K562 (cell line): ENCODE data around the gene FXYD4. TPM values are rescaled to one million over a fixed set of nuclear protein-coding genes. Genes with fewer than 3 reads are reported as not detected.

Source experiments
- DDX20 ChIP-seq: fragments of 450-650 bp; IDR thresholded peaks from 2 replicates; pipeline ENCODE4 v1.6.1; 2016; ENCODE audit warnings: missing genetic modification characterization, low read depth, mild to moderate bottlenecking, missing compliant biosample characterization, moderate library complexity
- DIDO1 ChIP-seq: fragments of 450-650 bp; IDR thresholded peaks from 2 replicates; pipeline ENCODE4 v1.6.1; 2016; ENCODE audit warnings: low read depth, missing biosample characterization, missing genetic modification characterization
- ESRRB ChIP-seq: fragments of 250-450 bp; sonication (Bioruptor Pico); IDR thresholded peaks from 2 replicates; pipeline ENCODE4 v1.5.0; 2020; ENCODE audit warnings: mild to moderate bottlenecking, moderate library complexity, borderline replicate concordance
- GATAD2B ChIP-seq: fragments of 450-650 bp; IDR thresholded peaks from 2 replicates; pipeline ENCODE4 v1.6.1; 2017; ENCODE audit warnings: mild to moderate bottlenecking, borderline replicate concordance
- HBP1 ChIP-seq: fragments of 450-650 bp; formaldehyde crosslinking; IDR thresholded peaks from 2 replicates; pipeline ENCODE4 v1.4.0; 2022; ENCODE audit warnings: missing genetic modification characterization
- MTA1 ChIP-seq: fragments of 450-650 bp; IDR thresholded peaks from 2 replicates; pipeline ENCODE4 v1.6.1; 2017; ENCODE audit warnings: borderline replicate concordance
- POLR2G ChIP-seq: fragments of 200-400 bp; formaldehyde crosslinking; IDR thresholded peaks from 2 replicates; pipeline ENCODE4 v1.6.1; 2017; ENCODE audit warnings: low read depth, mild to moderate bottlenecking, antibody characterized with exemption, low read length, moderate library complexity
- SAFB ChIP-seq: fragments of 200-400 bp; formaldehyde crosslinking; IDR thresholded peaks from 2 replicates; pipeline ENCODE4 v1.6.1; 2017; ENCODE audit warnings: low read depth, low read length, borderline replicate concordance
- SNAPC5 ChIP-seq: fragments of 250-450 bp; sonication (Bioruptor Pico); IDR thresholded peaks from 2 replicates; pipeline ENCODE4 v1.8.0; 2021; ENCODE audit warnings: moderate library complexity, mild to moderate bottlenecking, inconsistent platforms
- TEAD1 ChIP-seq, 2 experiments: fragments of 450-650 bp in 1 of 2; sonication (generic) in 1 of 2; formaldehyde crosslinking; IDR thresholded peaks; 2 replicates each; pipeline versions ENCODE4 v1.4.0 to v1.8.0; 2020 to 2022; ENCODE audit warnings: mild to moderate bottlenecking in 2 of 2, missing genetic modification reagents in 1 of 2
- TGIF2 ChIP-seq: sonication (generic); formaldehyde crosslinking; IDR thresholded peaks from 2 replicates; pipeline ENCODE4 v1.8.1; 2022; ENCODE audit warnings: mild to moderate bottlenecking, missing genetic modification reagents, moderate library complexity
- ZKSCAN8 ChIP-seq: fragments of 200-800 bp; sonication (Bioruptor generic); IDR thresholded peaks from 2 replicates; pipeline ENCODE4 v1.6.1; 2016; ENCODE audit warnings: missing genetic modification characterization, missing compliant biosample characterization
- ZNF143 ChIP-seq: sonication (generic); formaldehyde crosslinking; IDR thresholded peaks from 2 replicates; pipeline ENCODE4 v1.9.0; 2022; ENCODE audit warnings: mild to moderate bottlenecking, missing genetic modification reagents
- ZNF212 ChIP-seq: fragments of 450-650 bp; formaldehyde crosslinking; IDR thresholded peaks from 2 replicates; pipeline ENCODE4 v1.4.0; 2020; ENCODE audit warnings: mild to moderate bottlenecking
- ZNF76 ChIP-seq: fragments of 250-450 bp; sonication (Bioruptor Pico); IDR thresholded peaks from 2 replicates; pipeline ENCODE4 v1.4.0; 2020; ENCODE audit warnings: mild to moderate bottlenecking, moderate library complexity, borderline replicate concordance
- polyA plus RNA-seq, 8 experiments: library from polyadenylated mRNA; depleted of rRNA in 4 of 8; stranded (reverse) in 5 of 8; unstranded in 3 of 8; fragments of >200 nt; fragmentation: Nextera tagmentation in 2 of 8; fragmentation: Illumina TruSeq in 1 of 8; extraction: Ambion mirVana in 2 of 8; extraction: Trizol in 1 of 8; gene quantifications; 2 replicates each; pipeline versions ENCODE4 v1.2.1 to v1.2.3, GENCODE V29; 2011 to 2014; ENCODE audit warnings: inconsistent platforms in 1 of 8, missing spikeins in 1 of 8
- total RNA-seq, 7 experiments: library from RNA; depleted of rRNA in 6 of 7; stranded (reverse); fragments of >200 nt in 6 of 7; fragmentation: Illumina TruSeq in 2 of 7; extraction: Trizol in 2 of 7; gene quantifications; 2 replicates each; pipeline versions ENCODE4 v1.2.1 to v1.2.3, GENCODE V29; 2011 to 2021; ENCODE audit warnings: low replicate concordance in 1 of 7
- TF ChIP-seq, protein P1 (sequence below): fragments of 450-650 bp; IDR thresholded peaks from 2 replicates; pipeline ENCODE4 v1.7.1; 2018; ENCODE audit warnings: mild to moderate bottlenecking, low read depth; ENCODE audit not compliant: partially characterized antibody
- TF ChIP-seq, protein P2 (sequence below): fragments of 250-450 bp; sonication (Bioruptor Pico); IDR thresholded peaks from 2 replicates; pipeline ENCODE4 v1.5.0; 2021; ENCODE audit warnings: mild to moderate bottlenecking, moderate library complexity

FXYD4 gene
- total and polyA plus RNA-seq, 9 of the 15 experiments (the other 6 are each of a cell fraction or from before 2014, with no cell fraction given) = not detected

DNA sequence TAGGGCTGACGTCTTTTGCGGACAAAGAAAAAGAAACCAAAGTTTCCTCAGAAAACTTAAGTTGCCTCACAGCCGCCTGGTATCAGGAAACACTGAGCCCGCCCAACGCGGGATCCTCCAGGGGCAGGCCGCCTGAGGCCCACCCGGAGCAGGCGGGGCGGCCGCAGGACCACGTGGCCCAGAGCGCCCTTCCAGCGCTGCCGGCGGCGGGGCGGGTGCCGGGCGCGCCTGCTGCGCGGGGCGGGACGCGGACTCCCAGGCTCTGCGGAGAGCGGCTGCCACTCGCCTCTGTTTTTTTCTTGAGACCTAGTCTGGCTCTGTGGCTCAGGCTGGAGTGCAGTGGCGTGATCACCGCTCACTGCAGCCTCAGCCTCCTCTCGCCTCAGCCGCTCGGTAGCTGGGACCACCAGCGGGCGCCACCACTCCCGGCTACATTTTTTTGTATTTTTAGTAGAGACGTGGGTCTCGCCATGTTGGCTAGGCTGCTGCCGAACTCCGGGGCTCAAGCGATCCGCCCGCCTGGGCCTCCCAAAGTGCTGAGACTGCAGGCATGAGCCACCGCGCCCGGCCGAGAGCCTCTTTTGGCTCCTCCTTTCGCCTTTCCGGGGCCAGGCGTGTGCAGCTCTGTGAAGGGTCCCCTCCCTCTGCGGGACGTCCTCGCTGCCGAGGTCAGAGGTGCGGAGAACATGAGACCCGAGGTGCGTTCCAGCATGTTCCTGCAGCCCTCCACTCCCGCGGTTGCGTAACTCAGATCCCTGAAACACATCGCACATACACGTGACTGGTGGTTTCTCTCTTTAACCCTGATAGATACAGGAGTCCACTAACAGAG lies 49.1 kb downstream of the FXYD4 start (continued):
- TF ChIP-seq, protein P1, sequence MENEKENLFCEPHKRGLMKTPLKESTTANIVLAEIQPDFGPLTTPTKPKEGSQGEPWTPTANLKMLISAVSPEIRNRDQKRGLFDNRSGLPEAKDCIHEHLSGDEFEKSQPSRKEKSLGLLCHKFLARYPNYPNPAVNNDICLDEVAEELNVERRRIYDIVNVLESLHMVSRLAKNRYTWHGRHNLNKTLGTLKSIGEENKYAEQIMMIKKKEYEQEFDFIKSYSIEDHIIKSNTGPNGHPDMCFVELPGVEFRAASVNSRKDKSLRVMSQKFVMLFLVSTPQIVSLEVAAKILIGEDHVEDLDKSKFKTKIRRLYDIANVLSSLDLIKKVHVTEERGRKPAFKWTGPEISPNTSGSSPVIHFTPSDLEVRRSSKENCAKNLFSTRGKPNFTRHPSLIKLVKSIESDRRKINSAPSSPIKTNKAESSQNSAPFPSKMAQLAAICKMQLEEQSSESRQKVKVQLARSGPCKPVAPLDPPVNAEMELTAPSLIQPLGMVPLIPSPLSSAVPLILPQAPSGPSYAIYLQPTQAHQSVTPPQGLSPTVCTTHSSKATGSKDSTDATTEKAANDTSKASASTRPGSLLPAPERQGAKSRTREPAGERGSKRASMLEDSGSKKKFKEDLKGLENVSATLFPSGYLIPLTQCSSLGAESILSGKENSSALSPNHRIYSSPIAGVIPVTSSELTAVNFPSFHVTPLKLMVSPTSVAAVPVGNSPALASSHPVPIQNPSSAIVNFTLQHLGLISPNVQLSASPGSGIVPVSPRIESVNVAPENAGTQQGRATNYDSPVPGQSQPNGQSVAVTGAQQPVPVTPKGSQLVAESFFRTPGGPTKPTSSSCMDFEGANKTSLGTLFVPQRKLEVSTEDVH = no peak
- TF ChIP-seq HBP1 (CRISPR knock-in tag) (peak; percentile 77; the same call in 1 of the 2 replicates), TEAD1 (CRISPR knock-in tag; IDR thresholded peaks at IDR 0.05) (no peak), ZNF143 (CRISPR knock-in tag) (no peak), ZNF212 (CRISPR knock-in tag) (no peak), GATAD2B (0 out of 2 replicates have a peak, but pooled peaks have one; percentile 43), SNAPC5 (CRISPR knock-in tag) (no peak), DDX20 (tag) (no peak), MTA1 (no peak), SAFB (no peak), ZKSCAN8 (CRISPR knock-in tag) (peak; percentile 34; the same call in 1 of the 2 replicates), DIDO1 (tag) (0 out of 2 replicates have a peak, but pooled peaks have one; percentile 26), TGIF2 (no peak), ZNF76 (no peak), POLR2G (peak; percentile 88), ESRRB (no peak)
- TF ChIP-seq, protein P2, sequence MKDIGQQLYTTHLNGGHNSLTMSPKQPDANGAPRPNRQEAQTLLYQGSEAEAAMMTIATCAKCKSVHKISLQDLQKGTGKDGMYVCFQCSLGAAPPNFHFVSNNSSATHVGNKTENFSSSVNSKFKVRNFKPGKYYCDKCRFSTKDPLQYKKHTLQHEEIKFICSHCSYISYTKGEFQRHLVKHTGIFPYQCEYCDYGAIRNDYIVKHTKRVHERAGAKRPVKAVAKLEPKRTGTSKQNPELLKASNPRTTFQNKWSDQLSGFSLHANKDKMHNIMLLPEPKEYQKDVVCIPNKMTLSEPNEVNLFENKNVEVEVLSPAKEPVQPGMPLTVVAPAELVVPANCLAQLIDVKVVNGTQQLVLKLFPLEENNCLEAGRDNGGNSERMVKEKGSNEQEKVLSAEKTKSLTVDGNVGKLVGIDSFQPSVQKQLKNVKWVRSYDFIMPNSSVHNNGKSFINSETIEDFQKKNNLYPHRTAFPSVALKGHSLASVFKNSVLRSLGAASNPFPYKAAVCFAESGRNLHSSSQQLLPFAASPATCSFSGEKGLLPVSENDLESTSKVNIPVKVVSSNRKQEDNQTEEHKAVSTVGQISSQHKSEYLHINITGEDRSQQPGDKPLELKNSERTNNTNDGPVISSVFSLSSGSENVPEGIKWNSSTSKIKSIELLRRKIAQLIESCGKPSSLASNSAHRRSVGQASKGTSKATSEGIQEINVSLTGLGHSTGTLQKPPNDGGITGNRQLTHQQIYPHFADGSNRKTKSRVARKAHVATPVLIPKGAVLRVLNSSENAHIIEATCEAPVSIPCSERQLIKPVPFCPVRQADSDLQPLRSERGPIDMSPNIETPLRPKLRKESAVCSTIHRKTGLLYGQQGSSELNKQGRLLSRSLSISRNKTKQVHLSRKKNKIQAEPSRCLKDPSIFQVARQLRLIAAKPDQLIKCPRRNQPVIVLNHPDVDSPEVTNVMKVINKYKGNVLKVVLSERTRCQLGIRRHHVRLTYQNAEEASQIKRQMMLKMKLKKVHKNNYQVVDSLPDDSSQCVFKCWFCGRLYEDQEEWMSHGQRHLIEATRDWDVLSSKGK (CRISPR knock-in tag) = no peak
- TF ChIP-seq, all 486 proteins: peak for 139
